ENCODE measurements around the gene ZNF593OS.
A peak's percentile ranks its signal among the peaks of the same experiment; 100 is the strongest.

Gene ZNF593OS

DNA sequence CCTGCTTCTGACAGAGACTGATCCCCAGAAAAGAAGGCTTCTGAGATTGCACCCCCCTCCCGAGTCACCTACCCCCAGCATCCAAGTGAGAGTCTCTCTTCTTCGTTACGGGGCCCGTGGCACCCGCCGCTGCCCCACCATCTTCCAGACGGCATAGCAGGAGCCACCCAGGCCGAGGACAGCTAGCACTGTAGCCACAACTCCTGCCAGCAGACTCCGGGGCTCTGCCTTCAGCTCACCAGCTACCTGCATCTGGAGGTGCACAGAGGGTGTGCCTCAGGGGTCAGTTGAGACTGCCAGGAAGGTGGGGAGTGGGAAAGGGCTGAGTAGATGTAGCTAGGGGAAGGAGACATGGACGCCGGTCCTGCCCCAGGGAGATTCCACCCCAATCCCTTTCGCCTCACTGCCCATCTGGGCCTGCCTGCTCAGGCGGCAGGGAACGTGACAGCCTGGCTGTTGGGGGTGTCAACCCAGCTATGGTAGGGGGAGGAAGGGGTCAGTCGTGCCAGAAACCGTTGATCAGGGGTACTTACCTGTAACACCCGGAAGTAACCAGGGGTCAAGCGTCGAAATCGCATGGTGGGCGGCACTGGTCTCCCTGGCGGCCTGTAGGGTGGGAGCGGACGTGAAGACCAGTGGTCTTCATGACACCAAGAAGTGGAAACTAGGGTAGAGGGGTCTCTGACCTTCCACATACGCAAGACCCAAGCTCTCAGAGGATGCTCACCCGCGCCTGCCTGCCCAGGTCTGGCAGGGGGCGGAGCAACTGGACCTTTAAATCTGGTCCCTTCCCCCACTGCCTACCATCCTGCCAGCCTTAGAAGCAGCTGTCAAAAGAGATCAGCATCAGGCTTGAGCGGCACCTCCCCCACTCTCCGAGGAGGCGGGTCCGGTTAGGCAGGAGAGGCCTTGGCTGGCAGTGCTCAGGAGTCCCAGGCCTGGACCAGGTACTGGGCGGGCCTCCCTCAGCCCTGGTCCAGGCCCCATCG is at the start of gene ZNF593OS:
Gene ZNF593OS, minus strand, starts transcription at position 749 of the 989 bp plus-strand sequence. Its CDS starts 171 bp downstream, at position 578.
- Histone ChIP-seq H3K9ac (ENCODE audit: low read depth, low read length) (peak within 1 kb of the TSS; percentile 83), H2AFZ (ENCODE audit: low read depth, low read length) (no peak within 1 kb of the TSS), H3K4me3 (ENCODE audit: low read depth in 1 of 2, low read length in 2 of 2) (peak within 1 kb of the TSS in 1 of 2 experiments; percentile 84; a peak in 2 of 4 replicates), H3K9me3 (ENCODE audit: insufficient read depth, low read length, severe bottlenecking) (no peaks in the 10 kb centered on the region), H3K79me2 (ENCODE audit: insufficient read depth, low read length) (peaks cover 3% of the 10 kb centered on the region; the same call in 1 of the 2 replicates), H3K27ac (ENCODE audit: low read length) (peak within 1 kb of the TSS; percentile 45; the same call in 1 of the 2 replicates), H3K4me2 (ENCODE audit: insufficient read depth, low read length) (peak within 1 kb of the TSS; percentile 81), H3K4me1 (ENCODE audit: insufficient read depth, low read length) (peaks cover 23% of the 10 kb centered on the region), H3K27me3 (ENCODE audit: insufficient read depth, low read length, poor library complexity) (peaks cover 3% of the 10 kb centered on the region), H3K36me3 (ENCODE audit: insufficient read depth, low read length) (peaks cover 5% of the 10 kb centered on the region), H4K20me1 (ENCODE audit: insufficient read depth, low read length) (no peaks in the 10 kb centered on the region)
- ATAC-seq (ENCODE audit: insufficient read depth, low read depth) (no peak), DNase-seq (no peak)
- no peak for TF ChIP-seq EZH2 (IDR thresholded peaks at IDR 0.05; ENCODE audit: borderline replicate concordance, low read depth, low read length, severe bottlenecking)
- TF ChIP-seq, protein P1, sequence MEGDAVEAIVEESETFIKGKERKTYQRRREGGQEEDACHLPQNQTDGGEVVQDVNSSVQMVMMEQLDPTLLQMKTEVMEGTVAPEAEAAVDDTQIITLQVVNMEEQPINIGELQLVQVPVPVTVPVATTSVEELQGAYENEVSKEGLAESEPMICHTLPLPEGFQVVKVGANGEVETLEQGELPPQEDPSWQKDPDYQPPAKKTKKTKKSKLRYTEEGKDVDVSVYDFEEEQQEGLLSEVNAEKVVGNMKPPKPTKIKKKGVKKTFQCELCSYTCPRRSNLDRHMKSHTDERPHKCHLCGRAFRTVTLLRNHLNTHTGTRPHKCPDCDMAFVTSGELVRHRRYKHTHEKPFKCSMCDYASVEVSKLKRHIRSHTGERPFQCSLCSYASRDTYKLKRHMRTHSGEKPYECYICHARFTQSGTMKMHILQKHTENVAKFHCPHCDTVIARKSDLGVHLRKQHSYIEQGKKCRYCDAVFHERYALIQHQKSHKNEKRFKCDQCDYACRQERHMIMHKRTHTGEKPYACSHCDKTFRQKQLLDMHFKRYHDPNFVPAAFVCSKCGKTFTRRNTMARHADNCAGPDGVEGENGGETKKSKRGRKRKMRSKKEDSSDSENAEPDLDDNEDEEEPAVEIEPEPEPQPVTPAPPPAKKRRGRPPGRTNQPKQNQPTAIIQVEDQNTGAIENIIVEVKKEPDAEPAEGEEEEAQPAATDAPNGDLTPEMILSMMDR (IDR thresholded peaks at IDR 0.05; ENCODE audit: borderline replicate concordance, extremely low read depth, low read length, poor library complexity, severe bottlenecking), result no peak

DNA sequence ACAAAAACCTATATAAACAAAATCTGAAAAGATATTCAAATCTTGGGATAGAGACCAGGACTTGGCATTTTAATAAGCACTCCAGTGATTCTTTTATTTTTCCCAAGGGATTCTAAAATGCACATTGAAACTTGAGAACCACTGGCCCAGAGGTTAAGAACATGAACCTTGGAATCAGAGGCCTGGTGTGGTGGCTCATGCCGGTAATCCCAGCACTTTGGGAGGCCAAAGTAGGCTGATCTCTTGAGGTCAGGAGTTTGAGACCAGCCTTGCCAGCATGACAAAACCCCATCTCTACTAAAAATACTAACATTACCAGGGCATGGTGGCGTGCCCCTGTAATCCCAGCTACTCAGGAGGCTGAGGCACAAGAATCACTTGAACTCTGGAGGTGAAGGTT is 49.5 kb upstream of the ZNF593OS start:
- no peak for DNase-seq
- no peak overlapping the region for H3K9ac ChIP-seq (ENCODE audit: low read depth, low read length)
- H3K36me3 ChIP-seq (ENCODE audit: insufficient read depth, low read length), result no peaks in the 10 kb centered on the region
- no peaks in the 10 kb centered on the region for H4K20me1 ChIP-seq (ENCODE audit: insufficient read depth, low read length)
- H3K27me3 ChIP-seq (ENCODE audit: insufficient read depth, low read length, poor library complexity), result no peaks in the 10 kb centered on the region
- no peak for ATAC-seq (ENCODE audit: insufficient read depth, low read depth)
- H3K27ac ChIP-seq (ENCODE audit: low read length), result no peak overlapping the region
- TF ChIP-seq, protein P1 (IDR thresholded peaks at IDR 0.05; ENCODE audit: borderline replicate concordance, extremely low read depth, low read length, poor library complexity, severe bottlenecking), result no peak
- no peak for TF ChIP-seq EZH2 (IDR thresholded peaks at IDR 0.05; ENCODE audit: borderline replicate concordance, low read depth, low read length, severe bottlenecking)
- no peaks in the 10 kb centered on the region for H3K9me3 ChIP-seq (ENCODE audit: insufficient read depth, low read length, severe bottlenecking)
- no peak overlapping the region for H2AFZ ChIP-seq (ENCODE audit: low read depth, low read length)
- H3K4me2 ChIP-seq (ENCODE audit: insufficient read depth, low read length), result no peak overlapping the region
- no peaks in the 10 kb centered on the region for H3K4me1 ChIP-seq (ENCODE audit: insufficient read depth, low read length)
- H3K4me3 ChIP-seq (ENCODE audit: low read depth in 1 of 2, low read length in 2 of 2), result no peak overlapping the region
- no peaks in the 10 kb centered on the region for H3K79me2 ChIP-seq (ENCODE audit: insufficient read depth, low read length)

DNA sequence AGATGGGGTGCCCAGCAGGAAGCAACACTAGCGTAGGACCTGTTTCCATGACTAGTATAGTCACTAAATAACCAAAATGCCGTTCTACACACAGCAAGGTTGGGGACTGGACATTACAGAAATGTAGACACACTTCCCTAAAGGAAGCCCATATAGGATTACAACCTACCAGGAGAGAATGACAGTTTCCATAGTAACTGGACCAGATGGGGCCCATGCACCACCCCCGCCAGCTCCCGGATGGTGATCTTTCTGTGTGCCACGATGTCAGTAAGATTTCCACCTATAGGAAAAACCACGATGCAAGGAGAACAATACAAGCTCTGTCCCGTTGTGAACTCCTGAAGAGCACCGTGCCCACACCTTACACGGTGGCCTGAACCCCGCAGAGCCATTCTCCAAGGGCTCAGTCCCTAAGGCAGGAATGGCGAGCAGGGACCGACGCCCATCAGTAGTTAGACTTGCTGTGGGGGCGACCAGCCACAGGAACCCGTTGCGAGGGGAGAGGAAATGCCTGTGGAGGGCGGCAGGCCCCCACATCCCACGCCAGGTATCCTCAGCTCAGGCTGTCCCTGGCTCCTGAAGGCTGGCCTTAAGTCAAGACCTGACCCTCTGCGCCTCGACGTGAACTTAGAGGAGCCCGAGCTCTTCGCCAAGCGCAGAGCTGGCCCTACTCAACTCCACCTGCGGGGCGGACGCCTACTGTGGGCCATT is 48.7 kb upstream of the ZNF593OS start:
- no peak for DNase-seq
- H4K20me1 ChIP-seq (ENCODE audit: insufficient read depth, low read length), result no peaks in the 10 kb centered on the region
- H3K27ac ChIP-seq (ENCODE audit: low read length), result no peak overlapping the region
- H3K9ac ChIP-seq (ENCODE audit: low read depth, low read length), result no peak overlapping the region
- ATAC-seq (ENCODE audit: insufficient read depth, low read depth), result no peak
- TF ChIP-seq, protein P1 (IDR thresholded peaks at IDR 0.05; ENCODE audit: borderline replicate concordance, extremely low read depth, low read length, poor library complexity, severe bottlenecking), result no peak
- TF ChIP-seq EZH2 (IDR thresholded peaks at IDR 0.05; ENCODE audit: borderline replicate concordance, low read depth, low read length, severe bottlenecking), result no peak
- no peaks in the 10 kb centered on the region for H3K4me1 ChIP-seq (ENCODE audit: insufficient read depth, low read length)
- no peak overlapping the region for H2AFZ ChIP-seq (ENCODE audit: low read depth, low read length)
- no peaks in the 10 kb centered on the region for H3K27me3 ChIP-seq (ENCODE audit: insufficient read depth, low read length, poor library complexity)
- H3K9me3 ChIP-seq (ENCODE audit: insufficient read depth, low read length, severe bottlenecking), result no peaks in the 10 kb centered on the region
- no peak overlapping the region for H3K4me2 ChIP-seq (ENCODE audit: insufficient read depth, low read length)
- no peaks in the 10 kb centered on the region for H3K36me3 ChIP-seq (ENCODE audit: insufficient read depth, low read length)
- no peak overlapping the region for H3K4me3 ChIP-seq (ENCODE audit: low read depth in 1 of 2, low read length in 2 of 2)
- no peaks in the 10 kb centered on the region for H3K79me2 ChIP-seq (ENCODE audit: insufficient read depth, low read length)

Data from DND-41 (cell line).